Measurements from ENCODE around the gene COX6A2.

- no peak for TF ChIP-seq EZH2 (IDR thresholded peaks at IDR 0.05; ENCODE audit: borderline replicate concordance, low read length)
- TF ChIP-seq, protein P1, sequence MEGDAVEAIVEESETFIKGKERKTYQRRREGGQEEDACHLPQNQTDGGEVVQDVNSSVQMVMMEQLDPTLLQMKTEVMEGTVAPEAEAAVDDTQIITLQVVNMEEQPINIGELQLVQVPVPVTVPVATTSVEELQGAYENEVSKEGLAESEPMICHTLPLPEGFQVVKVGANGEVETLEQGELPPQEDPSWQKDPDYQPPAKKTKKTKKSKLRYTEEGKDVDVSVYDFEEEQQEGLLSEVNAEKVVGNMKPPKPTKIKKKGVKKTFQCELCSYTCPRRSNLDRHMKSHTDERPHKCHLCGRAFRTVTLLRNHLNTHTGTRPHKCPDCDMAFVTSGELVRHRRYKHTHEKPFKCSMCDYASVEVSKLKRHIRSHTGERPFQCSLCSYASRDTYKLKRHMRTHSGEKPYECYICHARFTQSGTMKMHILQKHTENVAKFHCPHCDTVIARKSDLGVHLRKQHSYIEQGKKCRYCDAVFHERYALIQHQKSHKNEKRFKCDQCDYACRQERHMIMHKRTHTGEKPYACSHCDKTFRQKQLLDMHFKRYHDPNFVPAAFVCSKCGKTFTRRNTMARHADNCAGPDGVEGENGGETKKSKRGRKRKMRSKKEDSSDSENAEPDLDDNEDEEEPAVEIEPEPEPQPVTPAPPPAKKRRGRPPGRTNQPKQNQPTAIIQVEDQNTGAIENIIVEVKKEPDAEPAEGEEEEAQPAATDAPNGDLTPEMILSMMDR (conservative IDR thresholded peaks at IDR 0.05 in 1 of 2, IDR thresholded peaks at IDR 0.05 in 1 of 2; ENCODE audit: extremely low read depth in 1 of 2, insufficient read depth in 1 of 2, low read depth in 1 of 2, low read length in 2 of 2) = no peak
These were observed 11.4 kb upstream of the COX6A2 start for GRCh38 chr16:31439519-31439918.
